WI38 (cell line): Measurements from ENCODE around the gene PCTP.

Experiments used
- H3K4me3 ChIP-seq: 2 replicates; pipeline ENCODE4 v1.5.1; 2011; ENCODE audit warnings: low read depth, mild to moderate bottlenecking, control low read depth, low read length
- TF ChIP-seq, protein P1 (sequence below): IDR thresholded peaks from 2 replicates; pipeline ENCODE4 v1.5.1; 2012; ENCODE audit warnings: low read depth, mild to moderate bottlenecking, control low read depth, low read length

PCTP gene

DNA sequence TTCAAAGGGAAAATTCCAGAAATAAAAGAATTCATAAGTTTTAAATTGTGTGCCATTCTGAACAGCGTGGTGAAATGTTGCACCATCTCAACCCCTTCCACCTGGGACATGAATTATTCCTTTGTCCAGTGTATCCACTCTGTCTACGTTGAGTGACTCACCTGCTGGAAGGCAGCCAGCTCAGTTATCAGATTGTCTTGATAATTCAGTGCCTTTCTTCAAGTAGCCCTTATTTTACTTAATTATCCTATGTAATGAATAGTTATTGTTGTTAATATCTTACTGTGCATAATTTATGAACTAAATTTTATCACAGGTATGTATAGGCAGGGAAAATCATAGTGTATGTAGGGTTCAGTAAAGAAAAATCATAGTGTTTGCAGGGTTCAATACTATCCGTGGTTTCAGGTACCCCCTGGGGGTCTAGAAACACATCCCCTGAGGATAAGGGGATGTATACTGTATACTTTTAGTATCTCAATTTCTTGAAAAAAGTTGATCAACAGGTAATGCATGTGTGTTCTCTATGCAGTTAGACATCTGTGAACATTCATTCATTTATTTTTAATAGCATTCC, 7.7 kb upstream of the PCTP start:
- TF ChIP-seq, protein P1, sequence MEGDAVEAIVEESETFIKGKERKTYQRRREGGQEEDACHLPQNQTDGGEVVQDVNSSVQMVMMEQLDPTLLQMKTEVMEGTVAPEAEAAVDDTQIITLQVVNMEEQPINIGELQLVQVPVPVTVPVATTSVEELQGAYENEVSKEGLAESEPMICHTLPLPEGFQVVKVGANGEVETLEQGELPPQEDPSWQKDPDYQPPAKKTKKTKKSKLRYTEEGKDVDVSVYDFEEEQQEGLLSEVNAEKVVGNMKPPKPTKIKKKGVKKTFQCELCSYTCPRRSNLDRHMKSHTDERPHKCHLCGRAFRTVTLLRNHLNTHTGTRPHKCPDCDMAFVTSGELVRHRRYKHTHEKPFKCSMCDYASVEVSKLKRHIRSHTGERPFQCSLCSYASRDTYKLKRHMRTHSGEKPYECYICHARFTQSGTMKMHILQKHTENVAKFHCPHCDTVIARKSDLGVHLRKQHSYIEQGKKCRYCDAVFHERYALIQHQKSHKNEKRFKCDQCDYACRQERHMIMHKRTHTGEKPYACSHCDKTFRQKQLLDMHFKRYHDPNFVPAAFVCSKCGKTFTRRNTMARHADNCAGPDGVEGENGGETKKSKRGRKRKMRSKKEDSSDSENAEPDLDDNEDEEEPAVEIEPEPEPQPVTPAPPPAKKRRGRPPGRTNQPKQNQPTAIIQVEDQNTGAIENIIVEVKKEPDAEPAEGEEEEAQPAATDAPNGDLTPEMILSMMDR, result no peak
- no peak overlapping the region for H3K4me3 ChIP-seq

DNA sequence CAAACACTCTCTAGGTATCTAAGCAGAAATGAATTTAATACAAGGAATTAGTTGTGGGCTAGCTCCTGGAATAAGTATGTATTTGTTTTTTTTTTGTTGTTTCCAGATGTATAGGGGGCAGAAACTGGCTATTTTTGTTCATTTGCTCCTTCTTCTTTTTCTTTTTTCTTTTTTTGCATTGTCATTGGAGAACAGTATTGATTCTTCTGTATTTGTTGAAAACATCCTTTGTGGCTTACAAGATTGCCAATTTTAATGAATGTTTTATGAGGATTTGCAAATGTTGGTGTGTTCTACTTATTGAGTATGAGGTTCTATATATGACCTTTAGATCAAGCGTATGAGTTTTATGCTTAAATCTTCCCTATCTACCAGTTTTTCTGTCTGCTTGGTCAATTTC, 5.6 kb upstream of the PCTP start:
- TF ChIP-seq, protein P1, result no peak
- no peak overlapping the region for H3K4me3 ChIP-seq

DNA sequence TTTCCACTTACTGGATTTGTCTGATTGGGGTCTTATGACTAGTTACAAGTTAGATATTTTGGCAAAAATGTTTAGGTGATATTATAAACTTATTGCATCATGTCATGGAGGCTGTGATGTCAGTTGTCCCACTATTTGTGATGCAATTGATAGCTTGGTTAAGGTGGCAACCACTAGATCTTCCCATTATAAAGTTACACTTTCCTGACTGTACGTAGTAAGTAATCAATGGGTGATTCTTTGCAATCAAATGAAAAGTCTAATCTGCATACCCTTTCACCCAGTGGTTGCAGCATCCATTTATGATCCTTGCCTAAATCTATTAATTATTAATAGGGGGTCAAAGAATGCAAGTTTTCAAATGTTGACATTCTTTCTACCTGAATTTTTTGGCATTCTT, 4.4 kb upstream of the PCTP start:
- TF ChIP-seq, protein P1, result no peak
- no peak overlapping the region for H3K4me3 ChIP-seq

DNA sequence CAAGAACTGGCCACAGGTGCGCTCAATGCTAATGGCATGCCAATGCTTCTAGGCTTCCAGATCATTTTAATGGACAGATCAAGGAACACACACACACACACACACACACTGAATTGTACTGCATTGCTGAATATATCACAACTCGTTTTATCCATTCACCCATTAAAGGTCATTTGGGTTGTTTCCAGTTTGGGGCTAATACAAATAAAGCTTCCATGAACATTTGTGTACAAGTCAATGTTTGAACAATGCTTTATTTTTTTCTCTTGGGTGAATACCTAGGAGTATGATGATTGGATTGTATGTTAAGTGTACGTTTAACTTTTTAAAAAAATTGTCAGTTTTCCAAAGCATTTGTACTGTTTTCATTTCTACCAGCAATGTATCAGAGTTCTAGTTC, 3.6 kb upstream of the PCTP start:
- TF ChIP-seq, protein P1, result no peak

DNA sequence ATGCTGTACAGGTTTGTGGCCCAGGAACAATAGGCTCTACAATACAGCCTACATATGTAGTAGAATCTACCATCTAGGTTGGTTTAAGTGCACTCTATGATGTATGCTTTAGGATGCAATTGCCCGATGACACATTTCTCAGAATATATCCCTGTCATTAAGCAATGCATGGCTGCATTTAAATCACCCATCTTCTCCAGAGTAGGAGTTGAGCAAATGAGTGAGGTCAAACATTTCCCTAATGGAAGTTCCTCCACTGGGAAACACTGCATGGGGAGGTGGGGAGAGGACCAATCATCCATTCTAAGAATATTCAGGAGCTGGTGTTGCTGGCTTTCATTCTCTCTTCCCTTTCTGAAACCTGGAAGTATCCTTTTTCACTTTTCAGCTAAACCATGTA, 2.0 kb upstream of the PCTP start:
- TF ChIP-seq, protein P1, result no peak
- H3K4me3 ChIP-seq, result no peak overlapping the region

More for the DNA sequence above, 3.6 kb upstream of the PCTP start:
- no peak overlapping the region for H3K4me3 ChIP-seq

DNA sequence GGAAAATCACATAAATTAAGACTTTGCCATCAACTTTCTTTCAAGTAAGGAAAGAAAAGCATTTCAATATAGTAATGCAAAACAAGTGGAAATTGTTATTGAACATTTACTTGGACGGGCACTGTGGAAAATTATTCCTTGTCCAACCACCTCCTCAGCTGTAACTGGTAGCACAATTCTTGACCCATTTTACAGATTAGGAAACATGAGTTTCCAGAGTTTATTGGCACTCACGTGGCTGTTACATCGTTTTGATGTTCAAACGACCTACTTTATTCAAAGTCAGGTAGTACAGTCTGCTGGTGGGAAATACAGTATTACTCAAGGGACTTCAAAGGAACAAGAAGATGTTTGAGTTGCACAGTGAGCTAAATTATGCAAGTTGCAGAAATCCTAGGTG, 866 bp upstream of the PCTP start:
- TF ChIP-seq, protein P1, result no peak
- H3K4me3 ChIP-seq, result no peak overlapping the region

DNA sequence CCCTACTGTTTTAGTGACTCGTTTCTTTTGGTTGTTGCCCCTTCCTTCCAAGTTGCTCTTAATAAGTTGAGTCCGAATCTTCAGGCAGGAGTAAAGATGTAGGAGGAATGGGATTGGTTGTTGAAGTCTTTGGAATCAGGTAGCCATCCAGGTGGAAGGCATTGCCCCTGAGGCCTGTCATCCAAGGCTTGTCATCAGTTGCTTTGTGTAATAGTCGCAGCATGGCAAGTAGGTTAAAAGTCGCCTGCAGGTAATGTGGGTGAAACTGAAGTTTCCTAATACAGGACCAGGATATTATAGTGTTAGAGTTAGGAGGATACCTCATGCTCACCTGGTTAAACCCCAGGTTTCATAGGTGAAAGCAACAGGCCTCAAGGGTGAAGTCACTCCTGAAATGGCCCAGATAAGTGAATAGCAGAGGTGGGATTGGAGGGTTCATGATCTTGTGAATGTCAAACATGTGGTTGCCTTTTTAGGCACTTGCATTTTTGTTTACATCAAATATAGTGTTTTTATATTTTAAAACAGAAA, 934 bp downstream of the PCTP start:
- TF ChIP-seq, protein P1, result no peak
- peak overlapping the region; percentile 78 for H3K4me3 ChIP-seq
